HG02970 (cell line): ENCODE data around the gene TRAF3.

ENCODE experiments used
- ATAC-seq: cut with Tn5 transposase; IDR thresholded peaks from one replicate; pipeline ENCODE4 v1.9.1; 2021; ENCODE audit warnings: mild to moderate bottlenecking, moderate library complexity, moderate number of reproducible peaks; ENCODE audit not compliant: unreplicated experiment, low FRiP score

Gene TRAF3, protein sequence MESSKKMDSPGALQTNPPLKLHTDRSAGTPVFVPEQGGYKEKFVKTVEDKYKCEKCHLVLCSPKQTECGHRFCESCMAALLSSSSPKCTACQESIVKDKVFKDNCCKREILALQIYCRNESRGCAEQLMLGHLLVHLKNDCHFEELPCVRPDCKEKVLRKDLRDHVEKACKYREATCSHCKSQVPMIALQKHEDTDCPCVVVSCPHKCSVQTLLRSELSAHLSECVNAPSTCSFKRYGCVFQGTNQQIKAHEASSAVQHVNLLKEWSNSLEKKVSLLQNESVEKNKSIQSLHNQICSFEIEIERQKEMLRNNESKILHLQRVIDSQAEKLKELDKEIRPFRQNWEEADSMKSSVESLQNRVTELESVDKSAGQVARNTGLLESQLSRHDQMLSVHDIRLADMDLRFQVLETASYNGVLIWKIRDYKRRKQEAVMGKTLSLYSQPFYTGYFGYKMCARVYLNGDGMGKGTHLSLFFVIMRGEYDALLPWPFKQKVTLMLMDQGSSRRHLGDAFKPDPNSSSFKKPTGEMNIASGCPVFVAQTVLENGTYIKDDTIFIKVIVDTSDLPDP

DNA sequence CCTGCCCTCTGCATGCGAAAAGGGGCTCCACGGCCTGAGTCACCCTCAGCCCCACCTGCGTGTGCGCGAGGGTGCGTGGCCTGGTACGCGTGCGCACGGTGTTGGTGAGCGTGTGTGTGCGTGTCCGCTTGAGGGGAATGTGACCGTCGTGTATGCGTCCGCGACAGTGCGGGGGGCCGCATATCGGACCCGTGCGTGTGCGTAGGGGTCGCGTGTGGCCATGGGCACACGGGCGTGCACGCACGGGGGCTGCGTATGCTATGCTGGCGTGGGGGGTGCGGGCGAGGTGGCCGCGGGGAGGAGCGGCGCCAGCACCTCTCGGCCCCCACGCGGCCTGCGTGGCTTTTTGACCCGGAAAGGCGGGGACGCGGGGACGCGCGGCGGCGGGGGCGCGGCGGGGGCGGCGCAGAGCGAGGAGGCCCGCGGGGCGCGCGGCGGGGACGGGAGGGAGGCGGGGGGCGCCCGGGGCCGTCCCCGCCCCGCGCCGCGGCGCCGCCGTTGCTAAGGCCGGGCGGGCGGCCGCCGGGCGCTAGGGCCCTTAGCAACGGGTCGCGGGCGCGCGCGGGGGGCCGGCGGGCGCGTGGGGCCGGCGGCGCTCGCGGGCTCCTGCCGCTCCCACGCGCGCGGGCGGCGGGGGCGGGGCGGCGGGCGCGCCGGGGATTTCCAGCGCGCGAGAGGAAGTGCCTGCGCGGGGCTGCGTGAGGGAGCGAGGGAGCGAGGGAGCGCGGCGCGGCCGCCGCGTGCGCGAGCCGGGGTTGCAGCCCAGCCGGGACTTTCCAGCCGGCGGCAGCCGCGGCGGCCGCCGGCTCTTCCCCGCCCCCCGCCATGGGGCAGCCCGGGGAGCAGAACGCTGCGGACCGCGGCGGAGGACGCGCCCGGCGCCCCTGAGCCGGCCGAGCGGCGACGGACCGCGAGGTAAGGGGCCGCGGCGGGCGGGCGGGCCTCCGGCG is at the start of gene TRAF3:
Gene TRAF3 (plus strand): TSS at position 689 of the 950 bp plus-strand sequence. CDS start 92,753 bp downstream, outside the sequence.
- ATAC-seq = peak; percentile 57

DNA sequence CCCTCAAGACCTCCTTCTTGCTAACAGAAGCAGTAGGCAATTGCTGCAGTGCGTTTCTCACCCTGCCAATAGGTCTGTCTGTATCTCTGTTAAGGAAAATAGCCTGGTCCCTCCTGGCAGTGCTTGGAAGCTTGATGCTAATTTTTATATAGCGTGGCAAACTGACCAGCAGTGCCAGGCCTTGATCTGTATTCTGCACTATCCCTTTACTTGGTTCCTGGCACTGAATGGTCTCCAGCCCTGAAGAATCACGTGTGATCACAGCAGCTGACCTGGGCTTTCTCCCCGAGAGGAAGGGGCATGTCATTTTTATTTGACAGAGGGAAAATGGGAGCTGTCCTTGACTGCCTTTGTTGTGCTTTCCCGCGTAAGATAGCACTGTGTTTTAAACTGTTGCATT is 48.7 kb upstream of the TRAF3 start:
- ATAC-seq = no peak

DNA sequence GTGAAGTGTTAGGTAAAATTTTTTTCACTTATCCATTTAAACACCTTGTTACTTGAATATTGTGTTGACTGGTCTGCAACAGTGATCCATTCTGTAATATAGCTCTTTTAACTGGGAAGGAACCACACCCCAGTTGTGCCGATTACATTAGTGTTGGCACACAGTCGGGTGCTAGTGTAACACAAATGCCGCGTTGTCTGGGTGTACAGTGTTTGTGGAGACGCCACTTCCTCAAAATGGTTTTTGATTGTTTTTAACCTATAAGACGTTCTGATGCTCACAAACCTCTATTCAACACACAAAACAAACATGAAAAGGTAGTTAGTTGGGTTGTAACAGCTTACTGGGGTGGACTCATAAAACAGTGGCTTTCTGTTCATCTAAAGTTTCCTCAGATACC is 48.0 kb upstream of the TRAF3 start:
- ATAC-seq = no peak

DNA sequence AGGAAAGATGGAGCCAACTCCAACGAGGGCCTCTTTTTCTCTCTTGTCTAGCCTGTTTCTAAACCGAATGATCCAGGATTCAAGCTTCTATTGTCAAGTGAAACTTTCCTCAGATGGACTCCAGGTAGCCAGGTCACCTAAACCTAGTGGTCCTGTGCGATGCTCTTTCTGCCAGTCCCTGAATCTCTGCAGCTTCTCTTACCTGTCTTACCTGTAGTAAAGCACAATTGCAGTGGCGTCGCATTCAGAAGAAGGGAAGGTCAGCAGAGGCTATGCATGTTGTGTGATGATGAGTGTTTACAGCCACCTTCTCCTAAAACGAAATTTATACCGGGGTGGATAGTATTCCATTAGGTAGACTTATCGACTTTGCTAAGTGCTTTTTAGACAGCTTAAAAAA is 47.4 kb upstream of the TRAF3 start:
- ATAC-seq = no peak

DNA sequence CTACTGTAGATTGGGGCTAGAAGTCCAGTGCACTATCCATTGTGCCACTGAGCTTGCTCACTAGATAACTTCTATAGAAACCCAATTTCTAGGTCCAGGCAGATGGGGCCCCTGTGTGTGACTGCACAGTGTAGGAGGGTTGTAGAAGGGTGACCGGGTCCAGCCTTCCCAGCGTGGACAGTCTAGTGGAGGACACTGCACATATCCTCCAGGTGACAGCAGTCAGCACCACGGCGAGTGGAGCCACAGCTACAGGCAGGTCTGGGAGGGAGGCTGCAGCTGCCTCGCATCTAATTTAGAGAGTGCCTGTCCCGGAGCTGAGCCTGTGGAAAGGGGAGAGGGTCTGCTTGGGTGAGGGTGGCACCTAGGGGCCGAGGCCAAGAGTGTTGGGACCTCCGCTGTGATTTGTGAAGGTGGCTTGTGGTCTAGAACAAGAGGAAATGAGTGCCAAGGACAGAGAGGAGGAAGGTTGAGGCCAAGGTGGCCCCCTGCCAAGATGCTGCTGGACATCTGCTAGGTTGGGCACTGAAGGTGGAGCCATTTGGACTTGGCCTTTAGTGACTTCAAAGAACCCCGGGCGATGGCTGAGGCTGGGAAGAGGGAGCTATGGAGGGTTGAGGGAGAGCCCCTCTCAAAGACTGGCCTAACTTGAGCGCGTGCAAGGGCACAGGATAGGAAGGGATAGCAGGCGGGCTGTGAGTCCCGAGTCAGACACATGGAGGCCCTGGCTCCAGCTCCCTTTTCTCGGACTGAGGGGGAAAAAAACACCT is 46.0 kb upstream of the TRAF3 start:
- no peak for ATAC-seq

DNA sequence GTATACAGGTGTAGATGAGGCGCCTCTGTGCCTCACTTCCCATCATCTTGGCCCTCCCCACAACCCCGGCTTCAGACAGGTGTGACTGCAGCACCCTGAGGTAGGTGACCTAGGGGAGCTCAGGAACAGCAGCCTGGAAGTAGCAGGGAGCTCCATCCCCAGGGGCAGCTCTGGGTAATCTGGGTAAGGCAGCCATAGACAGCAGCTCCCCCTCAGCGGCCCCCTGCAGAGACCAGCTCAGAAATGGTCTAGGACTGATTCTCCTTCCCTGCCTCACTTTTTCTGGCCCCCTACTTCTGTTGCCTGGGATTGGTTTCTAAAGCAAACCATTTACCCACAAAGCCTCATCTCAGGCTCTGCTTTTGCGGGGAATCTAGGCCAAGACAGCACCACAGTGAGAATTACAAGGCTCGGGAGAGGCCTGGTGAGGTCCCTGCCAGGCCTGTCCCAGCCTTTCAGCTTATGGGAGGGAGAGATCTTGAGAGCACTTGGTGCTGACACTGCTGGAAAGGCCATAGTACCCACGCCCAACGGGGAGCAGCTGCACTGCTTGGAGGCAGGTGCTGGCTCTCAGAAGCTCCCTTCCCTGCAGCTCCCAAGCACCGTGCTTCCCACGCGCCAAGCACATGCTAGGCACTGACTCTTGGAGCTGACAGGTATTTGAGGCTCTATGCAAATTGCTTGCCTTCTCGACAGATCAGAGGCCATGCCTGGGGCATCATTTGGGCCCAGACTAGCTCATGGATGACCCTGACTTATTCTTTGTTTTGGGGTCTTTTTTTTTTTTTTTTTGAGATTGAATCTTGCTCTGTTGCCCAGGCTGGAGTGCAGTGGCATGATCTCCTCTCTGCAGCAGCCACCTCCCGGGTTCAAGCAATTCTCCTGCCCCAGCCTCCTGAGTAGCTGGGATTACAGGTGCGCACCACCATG is 45.1 kb upstream of the TRAF3 start:
- no peak for ATAC-seq

DNA sequence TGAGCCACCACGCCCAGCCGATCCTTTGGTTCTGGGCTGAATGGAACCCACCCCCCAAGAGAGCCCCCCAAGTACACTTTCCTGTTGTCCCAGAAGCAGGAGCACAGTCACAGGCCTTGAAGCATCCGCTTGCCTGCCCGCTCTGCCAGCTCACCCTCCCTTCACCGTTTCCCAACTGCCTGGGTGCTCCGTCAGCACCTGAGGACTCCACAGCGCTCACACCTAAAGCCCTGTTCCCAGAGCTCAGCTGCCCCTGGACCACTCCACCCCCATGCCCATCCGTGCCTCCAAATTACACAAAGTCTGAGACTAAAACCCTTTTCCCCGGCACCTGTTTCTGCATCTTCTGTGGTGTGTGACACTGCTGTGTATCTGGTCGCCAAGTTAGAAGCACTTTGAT is 44.3 kb upstream of the TRAF3 start:
- no peak for ATAC-seq

DNA sequence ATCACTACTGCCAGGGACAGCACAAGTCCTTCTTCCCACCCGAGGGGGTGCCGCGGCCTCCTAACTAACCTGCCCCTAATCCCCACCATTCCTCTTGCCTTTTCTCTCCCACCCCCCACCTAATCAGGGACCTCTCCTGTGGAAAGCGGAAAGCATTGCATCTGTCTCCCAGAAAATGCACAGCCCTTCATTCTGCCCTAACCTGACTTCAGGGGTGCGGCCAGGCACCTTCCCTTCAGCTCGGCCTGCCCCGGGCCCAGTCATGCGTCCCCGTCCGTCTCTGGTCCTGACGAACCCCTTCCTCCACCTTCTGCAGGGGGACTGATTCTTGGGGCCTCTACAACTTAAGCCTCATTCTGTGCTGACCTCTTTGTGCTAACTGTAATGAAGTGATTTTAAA is 43.9 kb upstream of the TRAF3 start:
- no peak for ATAC-seq

DNA sequence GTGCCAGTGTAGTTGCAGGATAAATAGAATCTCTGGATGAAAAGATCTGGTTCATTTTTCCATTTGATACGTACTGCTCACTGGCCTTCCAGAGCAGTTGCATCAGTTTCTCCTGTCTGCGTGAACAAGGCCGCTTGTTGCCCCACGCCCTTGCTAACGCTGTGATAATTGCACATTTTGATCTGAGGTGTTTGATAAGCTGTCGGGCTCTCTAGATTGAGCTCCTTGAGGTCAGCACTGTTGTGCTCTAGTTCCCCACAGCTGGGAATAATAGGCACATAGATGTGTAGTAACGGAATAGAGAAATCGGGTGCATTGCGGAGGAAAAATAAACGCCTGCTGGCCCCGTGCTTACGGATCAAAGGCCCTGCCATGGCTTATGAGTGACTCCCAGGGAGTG is 42.8 kb upstream of the TRAF3 start:
- ATAC-seq = no peak

DNA sequence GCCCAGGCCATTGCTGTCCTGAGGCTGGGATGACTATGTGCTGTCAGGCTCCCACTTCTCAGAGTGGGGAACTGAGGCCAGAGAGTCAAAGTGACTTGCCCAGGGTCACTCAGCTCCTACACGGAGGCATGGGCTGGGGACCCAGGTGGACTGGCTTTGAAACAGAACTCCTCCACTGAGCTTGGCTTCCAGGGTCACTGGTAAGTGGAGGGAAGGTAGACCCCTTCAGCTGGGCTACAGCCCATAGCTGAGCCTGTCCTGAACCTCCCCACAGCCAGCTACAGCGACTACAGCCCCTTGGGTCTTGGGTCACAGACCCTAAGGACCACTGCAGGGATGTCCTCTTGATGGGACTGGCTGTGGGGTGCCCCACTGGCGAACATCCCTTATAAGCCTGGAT is 40.3 kb upstream of the TRAF3 start:
- no peak for ATAC-seq

DNA sequence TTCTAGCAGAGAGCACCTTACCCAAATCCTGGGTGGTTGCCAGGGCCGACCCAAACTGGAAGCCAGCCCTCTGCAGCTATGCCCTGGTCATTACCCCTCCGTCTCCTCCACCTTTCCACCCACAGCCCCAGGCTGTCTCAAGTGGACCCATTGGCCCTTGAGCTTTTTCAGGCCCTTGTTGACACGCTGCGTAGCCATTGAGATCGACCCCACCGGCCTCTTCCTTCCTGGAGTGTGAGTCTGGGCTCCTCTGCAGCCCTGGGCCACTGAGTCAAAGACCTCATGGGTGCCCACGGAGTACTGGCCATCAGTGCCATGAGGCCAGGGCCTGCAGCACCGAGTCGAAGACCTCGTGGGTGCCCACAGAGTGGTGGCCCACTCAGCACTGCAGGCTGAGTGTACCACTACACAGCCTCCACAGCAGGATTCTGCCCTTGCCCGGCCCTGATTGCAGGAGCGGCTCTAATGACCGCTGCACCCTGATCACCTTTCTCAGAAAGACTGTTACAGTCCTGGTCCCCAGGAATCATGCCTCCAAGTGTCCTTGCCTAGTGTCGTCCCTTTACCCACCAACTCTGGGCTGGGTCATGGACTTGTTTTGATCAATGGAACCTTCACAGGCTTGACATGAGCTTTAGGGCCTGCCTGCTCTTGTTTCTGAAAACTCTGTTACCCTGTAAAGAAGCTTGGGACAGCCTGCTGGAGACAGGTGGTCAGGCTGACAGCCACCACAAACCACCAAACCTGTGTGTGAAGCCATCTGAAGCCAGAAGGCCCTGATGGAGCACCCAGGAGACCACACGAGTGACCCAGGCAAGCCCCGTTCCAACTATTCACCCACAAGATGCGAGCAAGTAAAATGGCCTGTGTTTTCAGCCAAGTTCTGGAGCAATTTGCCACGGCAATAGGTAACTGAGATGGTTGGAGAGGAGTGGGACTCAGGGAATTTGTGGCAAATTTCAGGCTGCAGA is 39.6 kb upstream of the TRAF3 start:
- ATAC-seq = no peak

DNA sequence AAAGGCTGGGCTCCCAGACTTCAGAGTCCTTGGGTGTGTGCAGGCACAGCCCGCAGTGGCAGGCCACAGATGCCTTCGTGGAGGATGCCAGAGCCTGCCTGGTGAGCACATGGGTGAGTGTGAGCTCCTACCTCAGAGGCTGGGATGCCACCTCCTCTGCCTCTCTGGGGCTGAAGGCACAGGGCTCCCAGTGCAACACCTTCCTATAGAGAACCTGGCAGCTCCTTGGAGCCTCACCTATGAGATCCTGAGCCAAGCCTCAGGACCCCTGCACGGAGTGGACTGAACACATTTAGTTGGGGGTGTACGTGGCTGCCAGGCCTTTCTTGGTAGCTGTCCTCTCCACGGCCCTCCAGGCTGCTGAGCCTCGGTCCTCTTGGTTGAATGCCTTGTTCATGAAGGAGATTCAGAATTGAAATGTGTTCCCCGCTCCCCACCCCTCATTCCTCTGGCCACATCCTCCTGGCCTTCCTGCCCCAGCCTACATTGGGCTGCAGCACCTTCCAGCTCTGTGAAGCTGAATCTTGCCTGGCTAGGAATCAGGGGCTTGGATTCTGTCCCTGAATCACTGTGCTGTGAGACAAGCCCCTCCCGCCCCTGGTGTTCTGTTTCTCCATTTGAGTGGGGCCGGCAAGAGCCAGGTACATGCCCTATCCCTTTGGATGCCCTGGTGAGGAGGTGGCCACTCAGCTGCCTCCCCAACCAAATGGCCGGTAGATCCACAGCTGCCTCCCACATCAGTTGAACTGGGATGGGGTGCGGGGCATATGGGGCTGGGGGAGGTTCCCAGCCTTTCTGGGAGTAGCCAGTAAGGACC is 38.7 kb upstream of the TRAF3 start:
- no peak for ATAC-seq

DNA sequence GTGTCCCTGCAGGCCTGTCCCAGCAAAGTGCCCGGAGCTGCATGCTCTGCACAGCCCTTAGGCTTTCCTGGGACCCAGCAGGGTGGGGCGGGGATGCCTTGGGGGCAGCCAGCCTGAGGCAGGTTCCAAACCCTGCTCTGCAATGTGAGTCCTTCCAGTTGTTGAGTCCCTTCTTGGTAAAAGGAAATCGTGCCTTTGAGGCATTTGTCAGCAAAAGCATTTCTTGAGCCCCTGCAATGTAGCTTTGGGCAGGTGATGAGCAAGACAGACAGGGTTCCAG is 38.1 kb upstream of the TRAF3 start:
- no peak for ATAC-seq

DNA sequence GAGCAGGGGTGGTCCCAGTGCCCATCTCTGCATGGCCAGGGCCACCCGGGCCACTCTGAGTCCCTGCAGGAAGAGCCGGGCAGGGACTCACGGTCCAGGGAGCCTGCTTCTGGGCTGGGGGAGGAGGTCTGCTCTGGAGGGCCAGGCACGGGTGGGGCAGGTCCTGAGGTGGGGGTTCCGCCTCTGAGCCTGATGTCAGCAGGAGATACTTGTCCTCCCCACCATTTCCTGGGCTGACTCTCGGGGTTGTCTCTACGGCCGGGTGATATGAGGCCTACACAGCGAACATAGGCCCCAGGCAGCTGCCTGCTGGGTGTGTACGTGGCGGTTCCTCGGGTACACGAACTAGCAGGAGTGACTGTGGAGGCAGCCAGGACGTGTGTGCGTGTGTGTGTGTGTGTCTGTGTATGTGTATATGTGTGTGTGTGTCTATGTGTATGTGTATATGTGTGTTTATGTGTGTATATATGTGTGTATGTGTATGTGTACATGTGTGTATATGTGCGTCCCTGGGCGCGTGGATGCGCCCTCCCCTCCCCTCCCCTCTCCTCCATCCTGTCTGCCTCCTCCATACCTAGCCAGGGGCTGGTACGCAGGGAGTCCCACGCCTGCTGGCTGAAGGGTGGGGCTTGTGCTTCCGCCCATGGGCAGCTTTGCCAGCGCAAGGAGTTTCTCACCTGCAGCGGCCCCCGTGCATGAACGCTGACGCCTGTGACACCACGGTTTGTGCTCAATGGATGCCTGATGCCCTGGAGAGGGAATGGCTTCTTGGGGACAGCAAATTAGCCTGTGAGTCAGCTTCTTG is 30.4 kb upstream of the TRAF3 start:
- ATAC-seq = no peak

DNA sequence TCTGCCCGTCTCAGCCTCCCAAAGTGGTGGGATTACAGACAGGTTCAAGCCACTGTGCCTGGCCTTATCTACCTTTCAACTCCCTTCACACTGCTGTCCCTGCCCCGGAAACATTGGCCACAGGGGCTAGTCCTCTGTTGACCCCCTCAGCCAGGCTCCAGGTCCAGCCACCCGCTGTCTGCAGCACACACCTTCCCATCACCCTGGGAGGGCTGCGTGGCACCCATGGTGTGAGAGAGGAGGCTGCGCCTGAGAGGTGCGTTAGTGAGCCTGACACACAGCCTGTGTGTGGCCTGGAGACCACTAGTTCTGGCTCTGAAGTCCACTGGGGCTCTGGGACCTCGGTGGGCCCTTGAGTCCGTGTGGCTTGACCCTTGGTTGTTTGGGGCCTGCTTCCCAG is 28.4 kb upstream of the TRAF3 start:
- ATAC-seq = no peak

DNA sequence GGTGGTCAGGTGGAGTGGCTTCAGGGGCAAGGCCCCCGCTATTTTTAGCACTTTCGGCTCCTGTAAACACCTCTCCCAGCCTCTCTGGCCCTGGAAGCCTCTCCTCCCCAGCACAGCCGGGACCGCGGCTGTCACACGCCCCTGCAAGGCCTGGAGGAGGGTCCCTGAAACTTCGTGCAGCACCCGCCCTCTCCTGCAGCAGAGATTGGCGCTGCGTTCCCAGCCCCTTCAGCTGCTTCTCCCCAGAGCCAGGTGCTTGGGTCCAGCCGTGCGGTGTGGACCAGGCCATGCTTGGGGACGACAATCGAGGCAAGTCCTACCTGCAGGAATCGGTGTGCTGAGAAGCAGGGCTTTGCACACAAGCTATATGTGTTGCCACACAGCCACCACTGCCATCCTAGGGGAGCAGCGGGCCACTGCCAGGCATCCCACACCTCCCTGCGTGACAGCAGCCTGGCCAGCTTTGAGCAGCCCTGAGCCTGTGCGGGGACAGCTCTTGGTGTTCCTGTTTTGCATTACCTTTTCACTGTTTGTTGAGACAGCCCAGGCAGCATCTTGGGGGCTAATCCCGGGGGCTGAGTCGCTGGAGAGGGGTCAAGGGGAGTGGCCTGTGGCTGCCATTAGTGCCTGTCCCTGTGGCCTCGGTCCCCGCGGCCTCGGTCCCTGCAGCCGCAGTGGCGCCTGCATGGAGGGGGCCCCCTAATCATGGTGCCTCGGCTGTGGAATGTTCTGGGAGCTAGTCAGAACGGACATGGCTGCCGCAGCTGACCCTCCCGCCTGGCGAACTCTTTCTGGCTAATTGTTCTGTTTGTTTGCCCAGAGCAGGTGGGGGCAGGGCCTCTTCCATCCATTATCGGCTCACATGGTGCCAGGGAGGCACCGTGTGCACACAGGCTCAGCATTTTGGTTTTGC is 27.6 kb upstream of the TRAF3 start:
- no peak for ATAC-seq
